H9 (cell line): Measurements from ENCODE around the gene FRRS1. TPM values are rescaled to one million over a fixed set of nuclear protein-coding genes. Genes with fewer than 3 reads are reported as not detected.

ENCODE experiments used
- DNase-seq: peaks from one replicate; pipeline ENCODE4 v3.0.0-alpha.2; 2017
- H2AFZ ChIP-seq: one replicate; pipeline ENCODE4 v1.6.1; 2013; ENCODE audit warnings: mild to moderate bottlenecking, low read length, control low read depth, moderate library complexity
- H2AK5ac ChIP-seq: 2 replicates; pipeline ENCODE4 v1.6.1; 2013; ENCODE audit warnings: low read length, control low read depth, mixed read lengths; ENCODE audit not compliant: insufficient read length
- H2BK120ac ChIP-seq: one replicate; pipeline ENCODE4 v1.6.1; 2013; ENCODE audit warnings: low read depth, mild to moderate bottlenecking, low read length, control low read depth, inconsistent platforms; ENCODE audit not compliant: poor library complexity, severe bottlenecking
- H2BK12ac ChIP-seq: 2 replicates; pipeline ENCODE4 v1.6.1; 2013; ENCODE audit warnings: low read length, control low read depth, mixed read lengths, low read depth; ENCODE audit not compliant: insufficient read length
- H2BK15ac ChIP-seq: 2 replicates; pipeline ENCODE4 v1.6.1; 2013; ENCODE audit warnings: low read depth, low read length, control low read depth
- H2BK20ac ChIP-seq: one replicate; pipeline ENCODE4 v1.6.1; 2013; ENCODE audit warnings: low read depth, mild to moderate bottlenecking, low read length, control low read depth, inconsistent platforms; ENCODE audit not compliant: poor library complexity, severe bottlenecking
- H2BK5ac ChIP-seq: 2 replicates; pipeline ENCODE4 v1.6.1; 2013; ENCODE audit warnings: low read length, control low read depth, mixed read lengths; ENCODE audit not compliant: insufficient read length
- H3K14ac ChIP-seq: 2 replicates; pipeline ENCODE4 v1.6.1; 2013; ENCODE audit warnings: low read length, control low read depth; ENCODE audit not compliant: insufficient read depth
- H3K18ac ChIP-seq: 2 replicates; pipeline ENCODE4 v1.6.1; 2013; ENCODE audit warnings: low read depth, mild to moderate bottlenecking, mixed read lengths, low read length, control low read depth; ENCODE audit not compliant: insufficient read length
- H3K23ac ChIP-seq: 2 replicates; pipeline ENCODE4 v1.6.1; 2013; ENCODE audit warnings: low read length, control low read depth, mixed read lengths, low read depth; ENCODE audit not compliant: insufficient read length
- H3K23me2 ChIP-seq: 2 replicates; pipeline ENCODE4 v1.6.1; 2013; ENCODE audit warnings: low read depth, mild to moderate bottlenecking, mixed read lengths, low read length, control low read depth; ENCODE audit not compliant: insufficient read length, poor library complexity, severe bottlenecking
- H3K27ac ChIP-seq: 2 replicates; pipeline ENCODE4 v1.5.1; 2013; ENCODE audit warnings: low read length, control low read depth, mixed read lengths, low read depth; ENCODE audit not compliant: insufficient read length
- H3K27me3 ChIP-seq: 2 replicates; pipeline ENCODE4 v1.6.1; 2013; ENCODE audit warnings: low read length, control low read depth, inconsistent platforms; ENCODE audit not compliant: insufficient read depth
- H3K4ac ChIP-seq: 2 replicates; pipeline ENCODE4 v1.6.1; 2013; ENCODE audit warnings: low read depth, mild to moderate bottlenecking, control low read depth, inconsistent platforms, low read length, moderate library complexity
- H3K4me1 ChIP-seq: 2 replicates; pipeline ENCODE4 v1.6.1; 2013; ENCODE audit warnings: low read length, control low read depth, inconsistent platforms; ENCODE audit not compliant: insufficient read depth
- H3K4me2 ChIP-seq: 2 replicates; pipeline ENCODE4 v1.6.1; 2013; ENCODE audit warnings: low read length, control low read depth, mixed read lengths; ENCODE audit not compliant: insufficient read length, insufficient read depth
- H3K56ac ChIP-seq: 2 replicates; pipeline ENCODE4 v1.6.1; 2013; ENCODE audit warnings: low read depth, mild to moderate bottlenecking, mixed read lengths, low read length, control low read depth; ENCODE audit not compliant: insufficient read length
- H3K79me1 ChIP-seq: 2 replicates; pipeline ENCODE4 v1.6.1; 2013; ENCODE audit warnings: low read depth, mild to moderate bottlenecking, moderate library complexity, low read length, control low read depth, inconsistent platforms; ENCODE audit not compliant: insufficient read depth, poor library complexity, severe bottlenecking
- H3K79me2 ChIP-seq: 2 replicates; pipeline ENCODE4 v1.6.1; 2013; ENCODE audit warnings: low read length, control low read depth, inconsistent platforms; ENCODE audit not compliant: insufficient read depth
- H3K9ac ChIP-seq: 2 replicates; pipeline ENCODE4 v1.6.1; 2013; ENCODE audit warnings: low read length, control low read depth, mixed read lengths; ENCODE audit not compliant: insufficient read length; ENCODE audit errors: extremely low read depth
- H3K9me3 ChIP-seq: one replicate; pipeline ENCODE4 v1.6.1; 2013; ENCODE audit warnings: low read depth, low read length, inconsistent platforms; ENCODE audit not compliant: control insufficient read depth
- H3T11ph ChIP-seq: one replicate; pipeline ENCODE4 v1.6.1; 2013; ENCODE audit warnings: mild to moderate bottlenecking, low read length, control low read depth, inconsistent platforms
- H4K20me1 ChIP-seq: one replicate; pipeline ENCODE4 v1.6.1; 2013; ENCODE audit not compliant: control insufficient read depth, insufficient read length, insufficient read depth
- H4K5ac ChIP-seq: 2 replicates; pipeline ENCODE4 v1.6.1; 2013; ENCODE audit warnings: low read depth, mild to moderate bottlenecking, mixed read lengths, low read length, control low read depth; ENCODE audit not compliant: insufficient read length
- H4K8ac ChIP-seq: replicated peaks from 2 replicates; pipeline ENCODE4 v1.6.1; 2013; ENCODE audit warnings: low read length, control low read depth, mixed read lengths, low read depth; ENCODE audit not compliant: insufficient read length
- H4K91ac ChIP-seq: 2 replicates; pipeline ENCODE4 v1.6.1; 2013; ENCODE audit warnings: low read depth, mild to moderate bottlenecking, moderate library complexity, mixed read lengths, low read length, control low read depth; ENCODE audit not compliant: insufficient read length
- H3K27ac Mint-ChIP-seq, 3 experiments: 2 replicates in 2 of 3; 3 replicates in 1 of 3; pipeline ENCODE4 v1.8.0; 2020 to 2021; ENCODE audit warnings: mixed read lengths in 3 of 3, mild to moderate bottlenecking in 1 of 3, moderate library complexity in 1 of 3
- H3K27me3 Mint-ChIP-seq: 2 replicates; pipeline ENCODE4 v1.8.0; 2021; ENCODE audit warnings: low read depth, mild to moderate bottlenecking, moderate library complexity, mixed read lengths
- H3K36me3 Mint-ChIP-seq, 3 experiments: 2 replicates in 2 of 3; 3 replicates in 1 of 3; pipeline ENCODE4 v1.8.0; 2020 to 2021; ENCODE audit warnings: low read depth in 3 of 3, mixed read lengths in 3 of 3; ENCODE audit not compliant: insufficient read depth in 1 of 3
- H3K4me1 Mint-ChIP-seq, 2 experiments: 2 replicates each; pipeline ENCODE4 v1.8.0; 2020; ENCODE audit warnings: mixed read lengths in 2 of 2
- H3K4me3 Mint-ChIP-seq, 2 experiments: 2 replicates in 1 of 2; 3 replicates in 1 of 2; pipeline ENCODE4 v1.8.0; 2020 to 2021; ENCODE audit warnings: mild to moderate bottlenecking in 2 of 2, mixed read lengths in 2 of 2, moderate library complexity in 1 of 2
- H3K9me3 Mint-ChIP-seq, 2 experiments: 2 replicates in 1 of 2; 3 replicates in 1 of 2; pipeline ENCODE4 v1.8.0; 2020; ENCODE audit warnings: mild to moderate bottlenecking in 2 of 2, mixed read lengths in 2 of 2, moderate library complexity in 1 of 2
- WGBS: extraction: QIAGEN DNeasy Blood & Tissue Kit; methylation state at CpG from one replicate; pipeline ENCODE4 v1.1.7; 2013; ENCODE audit warnings: missing lambda C conversion rate, low lambda C conversion rate, mixed read lengths; ENCODE audit not compliant: insufficient read length; ENCODE audit errors: extremely low coverage; 5-methylcytosine and 5-hydroxymethylcytosine counted together
- total RNA-seq: library from RNA; stranded (reverse); gene quantifications from 2 replicates; pipeline ENCODE4 v1.2.1, GENCODE V29; 2021
- TF ChIP-seq, protein P1 (sequence below): fragments of 200-600 bp; sonication (generic); conservative IDR thresholded peaks from 3 replicates; pipeline ENCODE4 v1.8.0; 2021; ENCODE audit warnings: antibody characterized with exemption, mild to moderate bottlenecking

The FRRS1 gene
- total RNA-seq, 1 experiment from 2014 or later = 5.6 TPM

DNA sequence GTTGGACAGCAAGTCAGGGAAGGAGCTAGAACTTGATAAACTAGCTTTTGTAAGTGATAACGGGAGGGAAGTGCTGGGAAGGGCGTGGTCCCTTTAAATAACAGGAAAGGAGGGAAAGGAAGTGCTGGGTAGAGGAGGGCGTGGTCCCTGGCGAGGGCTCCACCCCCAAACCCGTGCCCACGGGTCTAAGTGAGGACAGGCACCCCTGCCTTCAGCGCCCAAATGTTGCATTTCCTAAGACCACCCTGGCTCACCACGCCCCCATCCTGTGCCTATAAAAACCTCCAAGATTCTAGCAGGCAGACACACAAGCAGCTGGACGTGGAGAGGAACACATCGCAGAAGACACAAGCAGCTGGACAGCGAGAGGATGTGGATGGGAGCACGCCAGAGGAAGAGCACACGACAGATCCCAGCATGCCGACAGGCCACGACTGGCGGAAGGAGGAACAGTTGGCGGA lies 62.0 kb downstream of the FRRS1 start:
- Histone ChIP-seq H3K27me3 (no peaks in the 10 kb centered on the region), H3K79me1 (no peaks in the 10 kb centered on the region), H2BK12ac (no peak overlapping the region), H3K79me2 (no peaks in the 10 kb centered on the region), H3K18ac (no peak overlapping the region), H3K9ac (no peak overlapping the region), H3K56ac (no peak overlapping the region), H3K4me1 (no peaks in the 10 kb centered on the region), H2AFZ (no peak overlapping the region), H2AK5ac (no peak overlapping the region), H3K27ac (no peak overlapping the region), H2BK20ac (no peak overlapping the region), H2BK15ac (no peak overlapping the region), H2BK5ac (no peak overlapping the region), H4K5ac (no peak overlapping the region), H3K23me2 (no peaks in the 10 kb centered on the region), H4K20me1 (no peaks in the 10 kb centered on the region), H3T11ph (no peak overlapping the region), H4K8ac (no peak overlapping the region), H3K4ac (no peak overlapping the region), H3K4me2 (no peak overlapping the region), H3K23ac (no peak overlapping the region), H4K91ac (no peak overlapping the region), H3K14ac (no peak overlapping the region), H2BK120ac (no peak overlapping the region), H3K9me3 (no peaks in the 10 kb centered on the region)
- no peak overlapping the region for H3K27ac Mint-ChIP-seq
- TF ChIP-seq, protein P1, sequence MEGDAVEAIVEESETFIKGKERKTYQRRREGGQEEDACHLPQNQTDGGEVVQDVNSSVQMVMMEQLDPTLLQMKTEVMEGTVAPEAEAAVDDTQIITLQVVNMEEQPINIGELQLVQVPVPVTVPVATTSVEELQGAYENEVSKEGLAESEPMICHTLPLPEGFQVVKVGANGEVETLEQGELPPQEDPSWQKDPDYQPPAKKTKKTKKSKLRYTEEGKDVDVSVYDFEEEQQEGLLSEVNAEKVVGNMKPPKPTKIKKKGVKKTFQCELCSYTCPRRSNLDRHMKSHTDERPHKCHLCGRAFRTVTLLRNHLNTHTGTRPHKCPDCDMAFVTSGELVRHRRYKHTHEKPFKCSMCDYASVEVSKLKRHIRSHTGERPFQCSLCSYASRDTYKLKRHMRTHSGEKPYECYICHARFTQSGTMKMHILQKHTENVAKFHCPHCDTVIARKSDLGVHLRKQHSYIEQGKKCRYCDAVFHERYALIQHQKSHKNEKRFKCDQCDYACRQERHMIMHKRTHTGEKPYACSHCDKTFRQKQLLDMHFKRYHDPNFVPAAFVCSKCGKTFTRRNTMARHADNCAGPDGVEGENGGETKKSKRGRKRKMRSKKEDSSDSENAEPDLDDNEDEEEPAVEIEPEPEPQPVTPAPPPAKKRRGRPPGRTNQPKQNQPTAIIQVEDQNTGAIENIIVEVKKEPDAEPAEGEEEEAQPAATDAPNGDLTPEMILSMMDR = no peak
- H3K27me3 Mint-ChIP-seq = no peaks in the 10 kb centered on the region
- DNase-seq = no peak
- H3K9me3 Mint-ChIP-seq = no peaks in the 10 kb centered on the region
- H3K4me3 Mint-ChIP-seq = no peak overlapping the region
- no CpG with 5 or more reads among the region's 17 CpGs for WGBS
- no peaks in the 10 kb centered on the region for H3K4me1 Mint-ChIP-seq
- peaks cover 0 to 8% (median 4%) of the 10 kb centered on the region in 3 experiments; a peak in 2 of 7 replicates for H3K36me3 Mint-ChIP-seq
